CD4-positive, alpha-beta T cell treated with Interleukin-21 for 1 hour (primary cell): ENCODE measurements around the gene B9D2.
A peak's percentile ranks its signal among the peaks of the same experiment; 100 is the strongest.
"Not testable (repeated sequence)": the region's sequence is repeated elsewhere in the genome, so short reads cannot be mapped to it uniquely, and the experiment has no call there.

ENCODE experiments used
- DNase-seq: peaks from one replicate; pipeline ENCODE4 v3.0.0-alpha.2; 2020

B9D2 gene

GRCh38 chr19:41386442-41386841 lies 22.5 kb upstream of the B9D2 start:
- no peak for DNase-seq

GRCh38 chr19:41384351-41384750 lies 20.4 kb upstream of the B9D2 start:
- no peak for DNase-seq

GRCh38 chr19:41381536-41381935 lies 17.6 kb upstream of the B9D2 start:
- DNase-seq, result not testable (repeated sequence)

- DNase-seq, result no peak
These were observed 14.2 kb upstream of the B9D2 start for GRCh38 chr19:41377977-41378709.

GRCh38 chr19:41376998-41377365 lies 13.0 kb upstream of the B9D2 start:
- DNase-seq, result no peak

- no peak for DNase-seq
These were observed 12.5 kb upstream of the B9D2 start, which contains the start of gene TMEM91 for GRCh38 chr19:41376241-41376997. Gene TMEM91, plus strand, starts transcription at chr19:41376533. Its CDS starts 1,777 bp downstream, at chr19:41378310.

- DNase-seq, result no peak
These were observed 10.0 kb upstream of the B9D2 start for GRCh38 chr19:41373993-41374392.

GRCh38 chr19:41372501-41372900 lies 8.6 kb upstream of the B9D2 start:
- no peak for DNase-seq

GRCh38 chr19:41371541-41371940 lies 7.6 kb upstream of the B9D2 start:
- DNase-seq, result no peak

GRCh38 chr19:41371119-41371518 lies 7.2 kb upstream of the B9D2 start:
- not testable (repeated sequence) for DNase-seq

GRCh38 chr19:41369769-41370168 lies 5.8 kb upstream of the B9D2 start:
- no peak for DNase-seq

GRCh38 chr19:41367848-41368301 lies 3.9 kb upstream of the B9D2 start:
- no peak for DNase-seq

- DNase-seq, result no peak
These were observed 2.1 kb upstream of the B9D2 start for GRCh38 chr19:41366089-41366488.

- no peak for DNase-seq
These were observed 809 bp upstream of the B9D2 start for GRCh38 chr19:41364524-41365391.

GRCh38 chr19:41363371-41363752 lies 587 bp downstream of the B9D2 start:
- DNase-seq, result no peak

- DNase-seq, result no peak
These were observed 1.7 kb downstream of the B9D2 start for GRCh38 chr19:41362143-41362847.

- DNase-seq, result no peak
These were observed 4.2 kb downstream of the B9D2 start for GRCh38 chr19:41359741-41360140.

- DNase-seq, result no peak
These were observed 6.2 kb downstream of the B9D2 start for GRCh38 chr19:41357746-41358145.

GRCh38 chr19:41356984-41357739 lies 6.8 kb downstream of the B9D2 start:
- DNase-seq, result peak; percentile 59

- no peak for DNase-seq
These were observed 8.1 kb downstream of the B9D2 start for GRCh38 chr19:41355802-41356201.

- DNase-seq, result no peak
These were observed 8.9 kb downstream of the B9D2 start for GRCh38 chr19:41355035-41355434.
